KMS-11 (cell line): ENCODE results near the gene CNPY1.

Experiments used
- H2AFZ ChIP-seq: fragments of 200-600 bp; sonication (generic); 2 replicates; pipeline ENCODE4 v1.6.1; 2016; ENCODE audit warnings: antibody characterized with exemption, mixed run types, low read depth
- H3K27ac ChIP-seq: fragments of 200-600 bp; sonication (generic); 2 replicates; pipeline ENCODE4 v1.6.1; 2016; ENCODE audit warnings: mild to moderate bottlenecking, mixed run types
- H3K27me3 ChIP-seq: fragments of 200-600 bp; sonication (generic); 2 replicates; pipeline ENCODE4 v1.6.1; 2017; ENCODE audit warnings: mild to moderate bottlenecking, low read depth, mixed run types, moderate library complexity; ENCODE audit not compliant: insufficient read depth
- H3K36me3 ChIP-seq: fragments of 200-600 bp; sonication (generic); 2 replicates; pipeline ENCODE4 v1.6.1; 2017; ENCODE audit warnings: mild to moderate bottlenecking, mixed run types; ENCODE audit not compliant: insufficient read depth
- H3K4me1 ChIP-seq: fragments of 200-600 bp; sonication (generic); 2 replicates; pipeline ENCODE4 v1.6.1; 2016; ENCODE audit warnings: mild to moderate bottlenecking, low read depth, mixed run types; ENCODE audit not compliant: poor library complexity, severe bottlenecking
- H3K4me2 ChIP-seq: fragments of 200-600 bp; sonication (generic); 2 replicates; pipeline ENCODE4 v1.7.0; 2016; ENCODE audit warnings: mild to moderate bottlenecking, mixed run types
- H3K4me3 ChIP-seq: fragments of 200-600 bp; sonication (generic); IDR thresholded peaks from 2 replicates; pipeline ENCODE4 v1.6.1; 2017; ENCODE audit warnings: low read depth, low read length, mixed read lengths; ENCODE audit not compliant: insufficient read depth
- H3K79me2 ChIP-seq: fragments of 200-600 bp; sonication (generic); 2 replicates; pipeline ENCODE4 v1.6.1; 2016; ENCODE audit warnings: low read depth, mixed run types; ENCODE audit not compliant: insufficient read depth
- H3K9ac ChIP-seq: fragments of 200-600 bp; sonication (generic); 2 replicates; pipeline ENCODE4 v1.6.1; 2016; ENCODE audit warnings: mild to moderate bottlenecking, mixed run types
- H4K20me1 ChIP-seq: fragments of 200-600 bp; sonication (generic); 2 replicates; pipeline ENCODE4 v1.6.1; 2016; ENCODE audit warnings: mild to moderate bottlenecking, mixed run types; ENCODE audit not compliant: insufficient read depth
- CTCF ChIP-seq: fragments of 200-600 bp; sonication (generic); conservative IDR thresholded peaks from 2 replicates; pipeline ENCODE4 v1.6.1; 2017; ENCODE audit warnings: low read depth, mild to moderate bottlenecking, antibody characterized with exemption, low read length, moderate library complexity, mixed read lengths

Gene CNPY1

GRCh38 chr7:155483245-155483644, 63.1 kb downstream of the CNPY1 start:
- Histone ChIP-seq H3K4me1 (peaks cover 3% of the 10 kb centered on the region), H3K27me3 (peaks cover 13% of the 10 kb centered on the region; the same call in 1 of the 2 replicates), H3K4me2 (no peak overlapping the region), H3K9ac (no peak overlapping the region), H3K27ac (no peak overlapping the region), H4K20me1 (no peaks in the 10 kb centered on the region), H3K36me3 (no peaks in the 10 kb centered on the region), H3K79me2 (no peaks in the 10 kb centered on the region), H3K4me3 (no peak overlapping the region), H2AFZ (no peak overlapping the region)
- no peak for TF ChIP-seq CTCF

GRCh38 chr7:155482511-155483183, 63.7 kb downstream of the CNPY1 start:
- no peak overlapping the region for H3K9ac ChIP-seq

GRCh38 chr7:155481764-155482163, 64.6 kb downstream of the CNPY1 start:
- Histone ChIP-seq H4K20me1 (no peaks in the 10 kb centered on the region), H3K4me3 (no peak overlapping the region), H3K36me3 (no peaks in the 10 kb centered on the region), H3K4me1 (peaks cover 16% of the 10 kb centered on the region), H3K27me3 (peaks cover 13% of the 10 kb centered on the region; the same call in 1 of the 2 replicates), H3K4me2 (no peak overlapping the region), H3K27ac (no peak overlapping the region), H2AFZ (no peak overlapping the region), H3K9ac (no peak overlapping the region), H3K79me2 (no peaks in the 10 kb centered on the region)
- TF ChIP-seq CTCF, result no peak

More at GRCh38 chr7:155482511-155483183, 63.7 kb downstream of the CNPY1 start:
- Histone ChIP-seq H3K79me2 (no peaks in the 10 kb centered on the region), H3K4me2 (no peak overlapping the region), H4K20me1 (no peaks in the 10 kb centered on the region), H3K27me3 (peaks cover 13% of the 10 kb centered on the region; the same call in 1 of the 2 replicates), H3K4me1 (peaks cover 8% of the 10 kb centered on the region), H3K36me3 (no peaks in the 10 kb centered on the region), H2AFZ (no peak overlapping the region), H3K4me3 (no peak overlapping the region), H3K27ac (no peak overlapping the region)
- TF ChIP-seq CTCF, result no peak

- Histone ChIP-seq H3K79me2 (no peaks in the 10 kb centered on the region), H3K4me3 (no peak overlapping the region), H3K27ac (no peak overlapping the region), H4K20me1 (no peaks in the 10 kb centered on the region), H2AFZ (no peak overlapping the region), H3K4me1 (peaks cover 18% of the 10 kb centered on the region), H3K36me3 (no peaks in the 10 kb centered on the region), H3K9ac (no peak overlapping the region), H3K27me3 (peaks cover 17% of the 10 kb centered on the region; the same call in 1 of the 2 replicates), H3K4me2 (peak overlapping the region; percentile 23)
- TF ChIP-seq CTCF, result no peak
Observed at GRCh38 chr7:155477476-155477875, 68.9 kb downstream of the CNPY1 start.
